Common myeloid progenitor, CD34-positive (primary cell): Measurements from ENCODE around the gene PTPRD. TPM values are rescaled to one million over a fixed set of nuclear protein-coding genes. Genes with fewer than 3 reads are reported as not detected.

Experiments
- CTCF ChIA-PET: fragments of 350-600 bp; sonication (Branson Sonifier 250); formaldehyde crosslinking; loops from one replicate; lab custom pipeline; 2021; ENCODE audit warnings: antibody characterized with exemption; lab: Charles Lee
- POLR2A ChIA-PET: fragments of 350-600 bp; sonication (Branson Sonifier 250); formaldehyde crosslinking; loops from one replicate; lab custom pipeline; 2021; ENCODE audit warnings: antibody characterized with exemption; lab: Charles Lee
- DNase-seq, 3 donors: peaks; one replicate each; pipeline versions ENCODE4 v3.0.0 to v3.0.0-alpha.2; 2013
- H3K27ac ChIP-seq, 2 experiments: 1 replicate in 1 of 2; 2 replicates in 1 of 2; pipeline ENCODE4 v1.7.0; 2013; ENCODE audit warnings: inconsistent platforms in 2 of 2, low read length in 2 of 2, mild to moderate bottlenecking in 2 of 2, low read depth in 1 of 2, moderate library complexity in 1 of 2; ENCODE audit not compliant: severe bottlenecking in 2 of 2, insufficient read depth in 1 of 2, poor library complexity in 1 of 2
- H3K27me3 ChIP-seq, 5 experiments: replicated peaks in 2 of 5; 1 replicate in 3 of 5; 2 replicates in 2 of 5; pipeline versions ENCODE4 v1.6.1 to v1.7.0; 2013; ENCODE audit warnings: low read length in 4 of 5, mild to moderate bottlenecking in 2 of 5, moderate library complexity in 2 of 5, inconsistent platforms in 1 of 5; ENCODE audit not compliant: insufficient read depth in 5 of 5, control insufficient read depth in 4 of 5
- H3K36me3 ChIP-seq, 4 experiments: 1 replicate in 2 of 4; 2 replicates in 2 of 4; pipeline versions ENCODE4 v1.6.1 to v1.7.0; 2013; ENCODE audit warnings: low read length in 3 of 4, control low read depth in 1 of 4, mild to moderate bottlenecking in 1 of 4; ENCODE audit not compliant: control insufficient read depth in 4 of 4, insufficient read depth in 4 of 4
- H3K4me1 ChIP-seq, 4 experiments: 1 replicate in 3 of 4; 2 replicates in 1 of 4; pipeline versions ENCODE4 v1.6.1 to v1.7.1; 2013; ENCODE audit warnings: low read length in 3 of 4, mild to moderate bottlenecking in 3 of 4, control low read depth in 1 of 4, inconsistent platforms in 1 of 4, moderate library complexity in 1 of 4; ENCODE audit not compliant: control insufficient read depth in 4 of 4, insufficient read depth in 4 of 4; ENCODE audit errors: control extremely low read depth in 1 of 4
- H3K4me3 ChIP-seq, 7 experiments: 1 replicate in 4 of 7; 2 replicates in 3 of 7; pipeline versions ENCODE4 v1.5.1 to v1.7.0; 2013; ENCODE audit warnings: mild to moderate bottlenecking in 7 of 7, low read length in 6 of 7, moderate library complexity in 6 of 7, inconsistent platforms in 2 of 7, low read depth in 2 of 7, control low read depth in 1 of 7; ENCODE audit not compliant: insufficient read depth in 4 of 7, control insufficient read depth in 1 of 7; ENCODE audit errors: extremely low read depth in 1 of 7
- H3K9me3 ChIP-seq, 5 experiments: 1 replicate in 4 of 5; 2 replicates in 1 of 5; pipeline versions ENCODE4 v1.6.1 to v1.7.1; 2013; ENCODE audit warnings: low read length in 4 of 5, mild to moderate bottlenecking in 2 of 5, inconsistent platforms in 1 of 5, low read depth in 1 of 5, moderate library complexity in 1 of 5; ENCODE audit not compliant: control insufficient read depth in 4 of 5, insufficient read depth in 2 of 5; ENCODE audit errors: control extremely low read depth in 1 of 5
- WGBS: methylation state at CpG from one replicate; pipeline ENCODE4 v1.1.5; 2013; ENCODE audit not compliant: insufficient coverage; 5-methylcytosine and 5-hydroxymethylcytosine counted together
- polyA plus RNA-seq: library from polyadenylated mRNA; unstranded; fragments of 120-200 nt; gene quantifications from one replicate; pipeline ENCODE4 v1.2.1, GENCODE V29; 2013

Gene PTPRD
- polyA plus RNA-seq, result 6.7 TPM

DNA sequence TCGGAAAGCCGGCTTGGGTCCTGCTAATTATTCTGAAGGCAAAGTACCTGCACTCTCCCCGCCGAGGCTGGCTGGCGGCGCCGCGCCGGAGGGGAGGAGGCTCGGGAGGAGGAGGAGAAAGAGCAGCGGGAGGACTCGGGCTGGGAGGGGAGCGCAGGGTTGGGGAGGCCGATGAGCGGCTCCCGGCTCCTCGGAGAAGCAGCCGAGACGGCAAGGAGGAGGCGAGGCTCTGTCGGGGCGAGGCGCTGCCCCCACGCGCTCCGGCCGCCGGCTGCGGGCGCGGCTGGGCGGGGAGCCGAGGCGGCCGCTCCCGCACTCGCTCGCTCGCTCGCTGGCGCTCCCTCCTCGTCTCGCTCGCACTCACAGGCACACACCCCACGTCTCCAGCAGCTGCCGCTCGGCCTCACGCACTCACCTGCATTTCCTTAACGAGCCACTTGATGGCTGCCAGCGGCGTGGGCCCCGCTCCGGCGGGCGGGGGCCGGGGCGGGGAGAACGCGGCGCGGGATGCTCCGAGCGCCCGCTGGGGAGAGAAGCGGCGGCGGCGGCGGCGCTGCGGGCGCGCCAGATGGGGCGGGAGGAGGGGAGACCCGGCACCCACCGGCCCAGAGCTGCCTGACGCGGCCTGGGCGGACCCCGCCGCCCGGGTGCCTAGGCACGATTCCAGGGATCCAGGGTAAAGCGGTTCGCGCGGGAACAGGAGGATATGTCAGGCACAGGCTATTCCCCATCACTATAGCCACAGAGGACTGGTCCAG lies at the start of gene PTPRD:
TSS of gene PTPRD (minus strand) at position 362 of the 758 bp plus-strand sequence.
- DNase-seq, result peak; percentile 34 to 78 (median 67)
- Histone ChIP-seq H3K9me3 (no peaks in the 10 kb centered on the region), H3K4me1 (peaks cover 4 to 13% (median 12%) of the 10 kb centered on the region in 4 experiments), H3K36me3 (no peaks in the 10 kb centered on the region), H3K27me3 (peaks cover 17 to 74% (median 27%) of the 10 kb centered on the region in 5 experiments), H3K4me3 (peak within 1 kb of the TSS; percentile 13 to 76 (median 57)), H3K27ac (no peak within 1 kb of the TSS)
- ChIA-PET POLR2A (no interaction called here), CTCF (interaction anchor here (1.3 kb wide), 1 partner anchor 8 kb away, joined by 3 read pairs; no protein-coding TSS in a partner anchor)
- WGBS, result under 1% methylated on average over 60 of the region's 87 CpGs

- Histone ChIP-seq H3K27me3 (no peaks in the 10 kb centered on the region), H3K36me3 (no peaks in the 10 kb centered on the region), H3K4me1 (no peaks in the 10 kb centered on the region), H3K4me3 (no peak overlapping the region), H3K9me3 (no peaks in the 10 kb centered on the region), H3K27ac (no peak overlapping the region)
- 87% methylated on average over 2 of the region's 2 CpGs for WGBS
- DNase-seq, result no peak
- ChIA-PET POLR2A (no interaction called here), CTCF (interaction anchor here (0.6 kb wide), 1 partner anchor 10 kb away, joined by 3 read pairs; no protein-coding TSS in a partner anchor)
These were observed 49.2 kb upstream of the PTPRD start for GRCh38 chr9:10661994-10662393.

GRCh38 chr9:10661376-10661775 lies 48.6 kb upstream of the PTPRD start:
- ChIA-PET CTCF (interaction anchor here (0.6 kb wide), 1 partner anchor 9 kb away, joined by 3 read pairs; no protein-coding TSS in a partner anchor), POLR2A (no interaction called here)
- Histone ChIP-seq H3K27ac (no peak overlapping the region), H3K27me3 (no peaks in the 10 kb centered on the region), H3K9me3 (no peaks in the 10 kb centered on the region), H3K36me3 (no peaks in the 10 kb centered on the region), H3K4me1 (no peaks in the 10 kb centered on the region), H3K4me3 (no peak overlapping the region)
- DNase-seq, result no peak
- 83% methylated on average over 1 of the region's 1 CpG for WGBS

DNA sequence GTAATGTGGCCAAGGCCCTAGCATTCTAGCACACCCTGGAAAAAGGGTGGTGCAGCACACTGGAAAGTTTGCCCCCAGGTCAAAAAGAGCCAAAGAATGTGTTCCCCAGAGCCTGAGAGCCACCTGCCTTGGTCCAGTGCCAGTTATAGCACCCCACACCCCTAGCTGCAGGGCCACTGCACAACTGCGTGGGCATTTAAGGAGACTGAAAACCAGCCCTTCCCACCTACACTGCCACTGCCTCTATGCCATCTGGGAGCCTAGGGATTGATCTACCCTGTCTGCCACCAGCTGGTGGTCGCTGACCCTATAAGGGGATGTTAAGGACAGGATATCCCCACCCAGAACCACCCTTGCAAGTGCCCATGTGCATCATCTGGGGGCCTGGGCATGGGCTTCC lies 38.2 kb upstream of the PTPRD start:
- POLR2A ChIA-PET, result no interaction called here
- Histone ChIP-seq H3K27ac (no peak overlapping the region), H3K9me3 (peaks cover 0 to 3% (median 1%) of the 10 kb centered on the region in 5 experiments), H3K4me1 (no peaks in the 10 kb centered on the region), H3K4me3 (no peak overlapping the region), H3K36me3 (no peaks in the 10 kb centered on the region), H3K27me3 (no peaks in the 10 kb centered on the region)
- DNase-seq, result no peak
- 88% methylated on average over 1 of the region's 2 CpGs for WGBS
- CTCF ChIA-PET, result no interaction called here

- Histone ChIP-seq H3K27ac (no peak overlapping the region), H3K4me1 (no peaks in the 10 kb centered on the region), H3K4me3 (no peak overlapping the region), H3K9me3 (peaks cover 0 to 3% (median 1%) of the 10 kb centered on the region in 5 experiments), H3K27me3 (no peaks in the 10 kb centered on the region), H3K36me3 (no peaks in the 10 kb centered on the region)
- DNase-seq, result no peak
- ChIA-PET POLR2A (no interaction called here), CTCF (no interaction called here)
- WGBS, result no CpG with 5 or more reads among the region's 1 CpG
These were observed 36.3 kb upstream of the PTPRD start for GRCh38 chr9:10649076-10649475.

DNA sequence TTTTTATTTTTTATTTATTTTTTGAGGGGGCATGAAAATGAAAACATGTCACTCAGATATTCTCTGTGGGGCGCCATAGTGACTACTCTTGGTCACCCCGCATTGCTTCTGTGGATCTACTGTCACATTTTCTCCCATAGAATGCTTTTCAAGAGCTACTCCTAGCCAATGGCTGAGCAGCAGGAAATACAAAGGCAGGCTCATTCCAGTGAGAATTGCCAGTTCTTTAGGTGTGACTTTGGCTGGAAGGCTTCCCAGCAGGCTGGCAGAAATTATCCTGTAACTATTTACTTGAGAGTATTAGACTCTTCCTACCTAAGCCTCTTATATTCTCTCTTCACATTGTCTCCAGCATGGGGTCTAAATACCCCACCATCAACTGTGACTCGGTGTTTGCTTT lies 21.0 kb upstream of the PTPRD start:
- Histone ChIP-seq H3K36me3 (no peaks in the 10 kb centered on the region), H3K4me3 (no peak overlapping the region), H3K4me1 (no peaks in the 10 kb centered on the region), H3K27ac (no peak overlapping the region), H3K27me3 (peaks cover 0 to 2% (median 0%) of the 10 kb centered on the region in 5 experiments), H3K9me3 (no peaks in the 10 kb centered on the region)
- no CpG with 5 or more reads among the region's 3 CpGs for WGBS
- ChIA-PET POLR2A (no interaction called here), CTCF (no interaction called here)
- no peak for DNase-seq

GRCh38 chr9:10614196-10614800 lies 1.5 kb upstream of the PTPRD start:
- Histone ChIP-seq H3K27me3 (peaks cover 17 to 69% (median 27%) of the 10 kb centered on the region in 5 experiments), H3K9me3 (no peaks in the 10 kb centered on the region), H3K4me3 (no peak overlapping the region), H3K4me1 (peaks cover 4 to 13% (median 12%) of the 10 kb centered on the region in 4 experiments), H3K36me3 (no peaks in the 10 kb centered on the region), H3K27ac (no peak overlapping the region)
- no peak for DNase-seq
- ChIA-PET POLR2A (no interaction called here), CTCF (no interaction called here)
- WGBS, result 59% methylated on average over 7 of the region's 9 CpGs
